ENCODE measurements around the gene SORD.
"Not testable (repeated sequence)": the region's sequence is repeated elsewhere in the genome, so short reads cannot be mapped to it uniquely, and the experiment has no call there.

SORD gene

DNA sequence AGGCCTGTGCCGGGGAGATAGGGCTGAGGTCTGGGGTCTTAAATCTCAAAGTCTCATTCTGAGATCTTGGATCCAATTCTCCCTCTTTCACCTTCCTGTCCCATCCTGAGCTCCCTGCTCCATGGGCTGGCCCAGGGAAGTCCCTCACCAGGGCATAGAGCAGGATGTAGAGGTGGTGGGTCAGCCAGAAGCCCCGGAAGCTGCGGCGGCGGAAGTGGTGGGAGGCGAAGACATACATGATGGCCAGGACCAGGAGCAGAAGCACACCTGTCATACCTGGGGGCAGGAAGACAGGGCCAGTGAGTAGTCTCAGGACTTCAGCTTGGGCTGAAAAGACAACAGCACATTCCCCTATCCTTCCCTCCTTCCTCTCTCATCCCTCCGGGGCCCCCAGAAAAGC lies 74.5 kb downstream of the SORD start:
- no peak for DNase-seq (ENCODE audit: low read depth in 2 of 2)

DNA sequence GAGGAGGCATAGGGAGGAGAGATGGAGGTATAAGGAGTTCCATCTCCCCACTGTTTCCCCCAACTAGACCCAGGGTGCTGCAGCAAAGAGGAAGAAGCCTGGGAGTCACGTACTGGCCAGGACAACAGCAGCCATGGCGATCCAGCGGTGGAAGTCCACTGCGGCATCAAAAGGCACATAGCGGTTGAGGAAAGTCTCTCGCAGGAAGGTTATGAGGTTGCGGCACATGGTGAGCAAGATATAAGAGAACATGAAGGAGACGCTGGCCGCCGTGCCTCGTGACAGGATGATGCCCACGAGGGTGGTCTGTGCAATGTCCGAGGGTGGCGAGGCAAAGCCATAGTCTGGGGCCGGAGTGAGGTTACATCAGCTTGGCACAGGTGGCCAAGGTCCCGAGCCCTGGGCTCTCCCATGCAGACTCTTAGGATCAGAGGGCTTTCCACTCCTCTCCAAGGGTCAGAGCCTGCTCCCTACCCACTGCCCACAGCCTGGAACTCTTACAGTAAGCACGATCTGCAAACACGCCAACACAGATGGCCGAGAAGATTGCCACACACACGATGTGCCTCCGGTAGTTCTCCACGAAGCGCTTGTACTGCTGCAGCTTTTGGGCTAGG lies 76.7 kb downstream of the SORD start:
- no peak for DNase-seq (ENCODE audit: low read depth in 2 of 2)

- no peak for DNase-seq (ENCODE audit: low read depth in 2 of 2)
Observed at GRCh38 chr15:45100884-45101625, 78.1 kb downstream of the SORD start.

DNA sequence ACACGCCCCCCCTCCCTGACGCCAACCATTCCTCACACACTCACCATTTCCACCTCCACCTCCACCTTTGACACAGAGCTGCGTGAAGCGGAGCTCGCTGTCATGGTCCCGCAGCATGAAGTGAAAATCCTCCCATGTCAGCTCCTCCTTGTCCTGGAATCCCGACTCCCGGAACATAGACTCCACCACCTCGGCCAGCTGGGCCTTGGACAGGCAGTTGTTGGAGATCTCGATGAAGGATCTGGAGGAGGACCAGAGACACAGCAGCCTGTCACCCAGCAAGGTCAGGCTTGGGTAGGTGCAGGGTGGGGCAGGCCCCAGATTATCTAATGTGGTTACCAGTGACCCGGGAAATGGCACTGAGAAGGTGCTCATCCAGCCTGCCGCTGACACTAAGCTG lies 78.8 kb downstream of the SORD start:
- no peak for DNase-seq (ENCODE audit: low read depth in 2 of 2)

DNA sequence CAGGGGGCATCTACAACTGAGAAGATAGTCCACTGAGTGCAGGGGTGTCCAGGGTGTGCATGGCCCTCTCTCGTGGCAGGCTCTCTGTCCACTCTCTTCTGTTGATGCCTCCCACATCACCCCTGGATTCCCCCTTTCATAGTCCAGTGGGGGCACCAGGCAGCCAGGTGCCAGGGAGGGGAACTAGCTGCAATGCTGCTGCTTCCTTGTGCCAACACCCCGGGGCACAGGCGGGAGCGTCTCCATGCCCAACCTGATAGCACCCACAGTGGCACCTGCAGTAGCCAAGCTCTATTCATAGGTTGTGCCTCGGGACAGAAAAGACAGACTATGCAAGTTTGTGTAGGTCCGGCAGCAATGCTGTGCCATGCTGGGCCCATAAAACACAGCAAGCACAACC lies 79.2 kb downstream of the SORD start:
- DNase-seq (ENCODE audit: low read depth in 2 of 2) = no peak

GRCh38 chr15:45104170-45104569 lies 81.2 kb downstream of the SORD start:
- not testable (repeated sequence) for DNase-seq (ENCODE audit: low read depth in 2 of 2)

- DNase-seq (ENCODE audit: low read depth in 2 of 2) = no peak
Observed at GRCh38 chr15:45105586-45105985, 82.6 kb downstream of the SORD start.

- no peak for DNase-seq (ENCODE audit: low read depth in 2 of 2)
Observed at GRCh38 chr15:45106002-45106790, 83.2 kb downstream of the SORD start.

- no peak for DNase-seq (ENCODE audit: low read depth in 2 of 2)
Observed at GRCh38 chr15:45107941-45108630, 85.1 kb downstream of the SORD start.

DNA sequence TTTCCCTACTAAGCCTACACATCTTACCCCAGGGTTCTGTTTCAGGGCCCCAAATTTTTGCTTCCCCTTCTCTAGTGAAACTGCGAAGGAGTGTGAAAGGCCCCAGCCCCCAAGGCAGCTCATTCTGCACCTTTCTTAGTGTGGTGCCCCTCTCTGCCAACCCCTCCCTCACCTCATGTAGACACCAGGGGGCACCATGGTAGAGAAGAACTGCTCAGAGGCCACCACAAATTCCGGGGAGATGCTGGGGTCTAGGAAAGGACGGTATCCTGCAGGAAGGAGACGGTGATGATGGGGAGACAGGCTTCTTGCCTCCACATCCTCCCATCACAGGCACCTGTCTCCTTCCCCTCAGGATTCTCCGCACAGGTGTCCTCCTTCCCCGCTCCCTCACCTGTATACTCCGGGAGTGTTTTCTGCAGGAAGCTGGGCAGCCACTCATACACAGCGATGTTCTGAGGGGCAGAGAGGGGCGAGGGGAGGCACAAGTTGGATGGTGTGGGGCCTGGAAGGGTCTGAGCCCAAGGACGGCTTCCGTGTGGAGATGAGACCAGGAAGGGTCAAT lies 87.3 kb downstream of the SORD start:
- DNase-seq (ENCODE audit: low read depth in 2 of 2) = no peak

DNA sequence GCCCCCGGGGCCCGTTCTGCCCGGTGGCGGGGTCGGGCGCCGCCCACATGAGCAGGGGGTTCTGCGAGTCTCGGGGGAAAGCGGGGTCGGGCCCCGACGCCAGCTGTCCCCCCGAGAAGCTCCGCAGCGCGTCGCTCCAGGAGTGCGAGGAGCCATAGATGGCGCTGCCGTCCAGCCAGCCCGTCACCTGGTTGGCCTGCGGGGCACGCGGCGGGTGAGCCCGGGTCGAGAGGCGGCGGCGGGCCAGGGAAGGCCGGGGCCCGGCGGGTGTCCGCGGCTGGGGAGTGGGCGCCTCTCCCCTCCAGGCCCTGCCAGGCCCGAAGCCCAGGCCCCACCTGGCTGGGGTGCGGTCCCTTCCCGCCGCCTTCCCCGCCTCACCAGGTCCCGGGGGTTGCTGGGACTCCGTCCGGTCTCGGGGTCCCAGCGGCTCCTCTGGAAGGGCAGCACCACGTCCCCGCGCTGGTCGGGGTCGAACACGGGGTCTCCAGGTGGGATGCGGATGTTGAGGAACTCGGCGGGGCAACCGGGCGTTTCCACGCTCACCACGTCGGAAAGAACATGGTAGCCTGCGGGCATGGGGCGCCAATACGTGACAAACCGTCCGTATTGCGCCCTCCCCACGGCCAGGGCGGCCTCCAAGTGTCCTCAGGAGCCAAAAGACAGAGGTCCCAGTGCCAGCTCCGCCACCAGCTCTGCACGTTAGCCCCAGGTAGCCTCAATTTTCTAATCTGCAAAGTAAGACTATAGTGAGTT lies 88.6 kb downstream of the SORD start:
- no peak for DNase-seq (ENCODE audit: low read depth in 2 of 2)

GRCh38 chr15:45112143-45112590 lies 89.2 kb downstream of the SORD start:
- DNase-seq (ENCODE audit: low read depth in 2 of 2) = no peak

DNA sequence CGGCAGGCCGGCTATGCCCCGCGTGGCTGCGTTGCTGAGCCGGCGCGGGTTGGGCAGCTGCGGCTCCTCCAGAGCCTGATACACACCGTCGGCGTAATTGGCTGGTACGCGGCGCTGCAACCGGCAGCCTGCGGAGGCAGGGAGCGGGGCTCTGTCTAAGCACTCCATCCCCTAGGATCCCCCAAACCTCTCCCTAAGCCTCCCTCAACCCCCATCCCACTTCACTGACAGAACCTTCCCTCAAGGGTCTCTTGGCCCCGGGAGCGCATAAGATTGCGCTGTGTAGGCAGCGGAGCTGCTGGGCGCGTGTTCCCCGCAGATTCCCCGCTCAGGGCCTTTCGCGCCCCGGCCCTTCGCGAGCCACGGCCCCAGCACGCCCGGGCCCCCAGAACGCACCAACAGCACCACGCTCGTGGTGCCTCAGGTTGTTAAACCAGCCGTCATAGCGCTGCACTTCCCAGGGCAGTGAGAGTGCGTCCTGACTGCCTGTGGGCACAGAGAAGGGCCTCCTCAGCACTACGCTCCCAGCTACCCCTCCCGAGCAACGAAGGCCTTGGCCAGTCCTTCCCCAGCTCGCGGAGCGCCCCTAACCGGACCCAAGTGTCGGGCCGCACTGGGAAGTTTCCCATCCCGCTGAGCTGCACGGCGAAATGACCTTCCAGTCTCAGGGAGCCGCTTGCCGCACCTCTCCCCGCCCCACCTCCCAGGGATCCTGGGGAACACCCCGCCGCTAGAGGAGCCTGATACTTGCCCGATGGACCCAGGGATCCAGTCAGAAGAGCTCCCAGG lies 89.8 kb downstream of the SORD start:
- DNase-seq (ENCODE audit: low read depth in 2 of 2) = no peak

DNA sequence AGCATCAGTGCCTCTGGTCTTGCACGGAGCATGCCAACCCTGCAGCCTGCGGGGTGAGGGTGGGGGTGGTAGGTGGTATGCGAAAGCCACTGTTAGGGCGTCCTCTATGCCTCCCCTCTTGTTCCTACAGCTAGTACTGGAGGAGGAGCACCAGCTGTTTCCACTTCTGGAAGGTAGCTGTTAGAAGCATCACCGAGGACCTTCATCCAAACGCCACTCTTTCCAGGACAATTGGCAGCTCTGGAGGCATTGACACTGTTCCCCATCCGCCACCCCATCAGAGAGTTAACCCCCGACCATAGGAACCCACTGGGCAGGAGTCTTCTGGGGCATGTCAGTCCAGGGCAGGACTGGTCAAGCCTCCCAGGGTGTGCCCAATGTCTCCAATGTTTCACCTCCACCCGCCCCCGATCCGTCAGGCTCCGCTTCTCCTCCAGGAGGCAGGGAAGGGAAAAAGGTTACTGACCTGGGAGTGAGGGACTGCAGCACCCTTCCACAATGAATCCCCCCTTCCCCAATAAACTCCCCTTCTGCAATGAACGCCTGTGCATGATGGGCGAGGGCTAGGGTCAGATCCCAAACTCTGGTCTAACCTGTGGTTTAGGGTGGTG lies 90.5 kb downstream of the SORD start:
- DNase-seq (ENCODE audit: low read depth in 2 of 2) = no peak

DNA sequence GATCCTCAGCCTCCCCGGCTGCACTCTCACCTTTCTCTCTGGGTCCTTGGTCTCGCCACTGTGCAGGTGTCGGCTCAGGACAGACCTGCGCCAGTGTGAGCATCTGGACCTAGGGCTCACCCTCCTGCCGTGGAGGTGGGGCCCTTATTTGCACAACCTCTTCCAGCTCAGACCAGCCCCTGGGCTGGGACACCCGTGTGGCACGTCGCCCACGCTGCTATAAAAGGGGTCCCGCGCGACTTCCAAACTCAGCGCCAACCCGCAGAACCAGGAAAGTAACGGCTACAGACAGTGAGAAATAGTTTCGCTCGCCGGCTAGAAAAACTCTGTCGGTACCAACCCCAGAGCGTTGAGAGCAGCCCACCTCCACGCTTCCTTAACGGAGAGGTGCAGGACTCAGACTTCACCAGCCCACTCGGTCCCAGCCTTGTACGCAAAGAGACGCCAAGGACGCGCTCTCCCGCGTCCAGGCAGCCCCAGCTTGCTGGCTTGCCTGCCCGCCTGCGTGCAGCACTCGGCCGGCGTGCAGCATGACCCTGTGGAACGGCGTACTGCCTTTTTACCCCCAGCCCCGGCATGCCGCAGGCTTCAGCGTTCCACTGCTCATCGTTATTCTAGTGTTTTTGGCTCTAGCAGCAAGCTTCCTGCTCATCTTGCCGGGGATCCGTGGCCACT lies 91.2 kb downstream of the SORD start, which contains the start of the genes DUOX2 and DUOXA2:
DUOX2 (minus strand) TSS at position 97 of the 675 bp plus-strand sequence. CDS start 761 bp downstream, outside the sequence.
DUOXA2 (plus strand) TSS at position 251 of the 675 bp plus-strand sequence; CDS start at position 531, 280 bp downstream.
- no peak for DNase-seq (ENCODE audit: low read depth in 2 of 2)

GRCh38 chr15:45114751-45115085 lies 91.7 kb downstream of the SORD start:
- DNase-seq (ENCODE audit: low read depth in 2 of 2) = no peak

- no peak for DNase-seq (ENCODE audit: low read depth in 2 of 2)
Observed at GRCh38 chr15:45115312-45115820, 92.4 kb downstream of the SORD start.

DNA sequence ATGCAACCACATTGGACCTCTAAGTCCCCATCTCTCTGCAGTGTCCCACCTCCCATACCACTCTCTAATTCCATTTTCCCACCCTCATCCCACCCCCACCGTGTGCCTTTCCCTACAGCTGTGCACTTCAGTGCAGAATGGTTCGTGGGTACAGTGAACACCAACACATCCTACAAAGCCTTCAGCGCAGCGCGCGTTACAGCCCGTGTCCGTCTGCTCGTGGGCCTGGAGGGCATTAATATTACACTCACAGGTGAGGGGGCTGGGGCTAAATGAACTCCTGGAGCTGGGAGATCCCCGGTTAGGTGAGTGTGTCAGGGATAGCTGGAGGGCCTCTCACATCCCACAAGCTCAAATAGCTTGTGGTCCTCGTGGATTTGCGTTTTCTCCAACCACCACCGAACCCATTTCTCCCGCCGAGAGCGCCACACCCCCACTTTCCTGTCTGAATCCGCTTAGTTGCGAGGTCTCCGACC lies 93.0 kb downstream of the SORD start:
- DNase-seq (ENCODE audit: low read depth in 2 of 2) = no peak
